ENCODE measurements around the gene ZNF471.

- TF ChIP-seq BHLHE40 (IDR thresholded peaks at IDR 0.05; ENCODE audit: borderline replicate concordance in 1 of 2, low read depth in 2 of 2, low read length in 1 of 2) = no peak
- no peak for TF ChIP-seq USF2 (IDR thresholded peaks at IDR 0.05; ENCODE audit: borderline replicate concordance, low read depth, low read length)
- no peak for TF ChIP-seq ATF7 (IDR thresholded peaks at IDR 0.05; ENCODE audit: low read depth)
- no peak for TF ChIP-seq POLR2A (IDR thresholded peaks at IDR 0.05; ENCODE audit: low read depth, low read length)
- TF ChIP-seq REST (IDR thresholded peaks at IDR 0.05; ENCODE audit: low read depth, low read length) = no peak
- TF ChIP-seq CTCF (IDR thresholded peaks at IDR 0.05 in 2 of 3, conservative IDR thresholded peaks at IDR 0.05 in 1 of 3; ENCODE audit: control insufficient read depth in 2 of 3, extremely low read depth in 1 of 3, insufficient read depth in 1 of 3, low read depth in 3 of 3, low read length in 3 of 3) = no peak
- TF ChIP-seq MEF2A (IDR thresholded peaks at IDR 0.05; ENCODE audit: insufficient read depth, low read depth, low read length) = no peak
- TF ChIP-seq EZH2 (IDR thresholded peaks at IDR 0.05; ENCODE audit: borderline replicate concordance, control insufficient read depth, low read depth, low read length) = no peak
- no peak for TF ChIP-seq ZNF24 (IDR thresholded peaks at IDR 0.05)
- no peak for TF ChIP-seq ETV6 (conservative IDR thresholded peaks at IDR 0.05 in 1 of 2, IDR thresholded peaks at IDR 0.05 in 1 of 2; ENCODE audit: borderline replicate concordance in 1 of 2, low read depth in 1 of 2)
- TF ChIP-seq GABPA (IDR thresholded peaks at IDR 0.05; ENCODE audit: low read depth) = no peak
- TF ChIP-seq TAF1 (IDR thresholded peaks at IDR 0.05; ENCODE audit: borderline replicate concordance, low read depth, low read length) = no peak
These were observed 46.7 kb downstream of the ZNF471 start for GRCh38 chr19:56554272-56554869.

Data from GM12878 (cell line).